Brain microvascular endothelial cell (primary cell): Measurements from ENCODE around the gene DGKQ.

Experiments
- DNase-seq: peaks from one replicate; pipeline ENCODE4 v3.0.0-alpha.2; 2020
- H3K27ac ChIP-seq: fragments of 250-450 bp; sonication (Bioruptor Pico); 2 replicates; pipeline ENCODE4 v1.5.1; 2020; ENCODE audit warnings: mild to moderate bottlenecking, moderate library complexity
- H3K27me3 ChIP-seq: fragments of 250-450 bp; sonication (Bioruptor Pico); replicated peaks from 2 replicates; pipeline ENCODE4 v1.5.1; 2020; ENCODE audit warnings: mild to moderate bottlenecking
- H3K36me3 ChIP-seq: fragments of 250-450 bp; sonication (Bioruptor Pico); replicated peaks from 2 replicates; pipeline ENCODE4 v1.5.1; 2020; ENCODE audit warnings: mild to moderate bottlenecking
- H3K4me3 ChIP-seq: 2 replicates; pipeline ENCODE4 v1.5.1; 2011; ENCODE audit warnings: low read depth, mild to moderate bottlenecking, control low read depth, low read length, moderate library complexity
- in situ Hi-C: cut with HindIII; loops from 2 replicates; pipeline ENCODE4 v1.10.0; 2017; ENCODE audit warnings: low sequenced_read_pairs, low pct_ligation_motif_present
- TF ChIP-seq, protein P1 (sequence below): IDR thresholded peaks from 2 replicates; pipeline ENCODE4 v1.5.1; 2011; ENCODE audit warnings: low read depth, mild to moderate bottlenecking, moderate library complexity, low read length, control low read depth, inconsistent platforms; ENCODE audit errors: missing control alignments

Gene DGKQ

DNA sequence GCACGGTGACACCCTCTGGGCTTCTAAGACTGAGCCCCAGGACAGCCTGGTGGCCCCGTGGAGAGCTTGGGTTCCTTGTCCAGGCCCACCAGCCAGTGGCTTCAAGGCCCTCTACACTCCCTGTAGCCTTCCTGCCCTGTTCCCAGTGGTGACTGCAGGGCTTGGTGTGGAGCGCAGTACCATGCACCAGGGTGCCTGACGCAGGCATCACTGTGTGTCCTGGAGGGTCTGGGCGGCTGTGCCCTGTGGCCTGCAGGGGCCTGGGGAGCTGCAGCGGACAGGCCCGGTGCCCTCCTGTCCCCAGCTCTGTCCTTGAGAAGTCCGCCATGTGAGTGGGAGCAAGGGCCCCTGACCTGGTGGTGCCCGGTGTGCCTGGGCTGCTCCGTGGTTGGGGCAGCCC is 42.4 kb upstream of the DGKQ start:
- Histone ChIP-seq H3K36me3 (peaks cover 4% of the 10 kb centered on the region), H3K27ac (no peak overlapping the region), H3K4me3 (no peak overlapping the region), H3K27me3 (no peaks in the 10 kb centered on the region)
- TF ChIP-seq, protein P1, sequence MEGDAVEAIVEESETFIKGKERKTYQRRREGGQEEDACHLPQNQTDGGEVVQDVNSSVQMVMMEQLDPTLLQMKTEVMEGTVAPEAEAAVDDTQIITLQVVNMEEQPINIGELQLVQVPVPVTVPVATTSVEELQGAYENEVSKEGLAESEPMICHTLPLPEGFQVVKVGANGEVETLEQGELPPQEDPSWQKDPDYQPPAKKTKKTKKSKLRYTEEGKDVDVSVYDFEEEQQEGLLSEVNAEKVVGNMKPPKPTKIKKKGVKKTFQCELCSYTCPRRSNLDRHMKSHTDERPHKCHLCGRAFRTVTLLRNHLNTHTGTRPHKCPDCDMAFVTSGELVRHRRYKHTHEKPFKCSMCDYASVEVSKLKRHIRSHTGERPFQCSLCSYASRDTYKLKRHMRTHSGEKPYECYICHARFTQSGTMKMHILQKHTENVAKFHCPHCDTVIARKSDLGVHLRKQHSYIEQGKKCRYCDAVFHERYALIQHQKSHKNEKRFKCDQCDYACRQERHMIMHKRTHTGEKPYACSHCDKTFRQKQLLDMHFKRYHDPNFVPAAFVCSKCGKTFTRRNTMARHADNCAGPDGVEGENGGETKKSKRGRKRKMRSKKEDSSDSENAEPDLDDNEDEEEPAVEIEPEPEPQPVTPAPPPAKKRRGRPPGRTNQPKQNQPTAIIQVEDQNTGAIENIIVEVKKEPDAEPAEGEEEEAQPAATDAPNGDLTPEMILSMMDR = no peak
- no peak for DNase-seq
- in situ Hi-C loops = no loop called here

DNA sequence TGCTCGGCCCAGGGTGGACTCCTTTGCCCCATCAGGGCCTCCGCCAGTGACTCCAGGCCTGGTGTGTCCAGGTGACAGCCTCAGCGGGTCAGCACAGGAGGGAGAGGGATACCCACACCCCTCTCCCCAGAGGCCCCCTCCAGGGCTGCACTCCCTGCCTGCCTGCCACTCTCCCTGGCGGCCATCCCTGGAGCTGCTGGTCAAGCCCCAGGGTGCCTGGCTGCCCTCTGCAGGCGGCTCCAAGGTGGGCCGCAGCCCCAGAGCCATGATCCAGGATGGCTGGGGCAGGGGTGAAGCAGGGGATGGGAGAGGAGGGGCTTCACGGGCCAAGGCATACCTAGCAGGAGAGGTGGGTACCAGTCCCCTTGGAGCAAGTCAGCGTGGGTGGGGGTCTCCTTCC is 41.8 kb upstream of the DGKQ start:
- peaks cover 4% of the 10 kb centered on the region for H3K36me3 ChIP-seq
- TF ChIP-seq, protein P1 = peak; percentile 68
- no peak overlapping the region for H3K27ac ChIP-seq
- in situ Hi-C loops = no loop called here
- H3K4me3 ChIP-seq = no peak overlapping the region
- H3K27me3 ChIP-seq = no peaks in the 10 kb centered on the region
- no peak for DNase-seq

DNA sequence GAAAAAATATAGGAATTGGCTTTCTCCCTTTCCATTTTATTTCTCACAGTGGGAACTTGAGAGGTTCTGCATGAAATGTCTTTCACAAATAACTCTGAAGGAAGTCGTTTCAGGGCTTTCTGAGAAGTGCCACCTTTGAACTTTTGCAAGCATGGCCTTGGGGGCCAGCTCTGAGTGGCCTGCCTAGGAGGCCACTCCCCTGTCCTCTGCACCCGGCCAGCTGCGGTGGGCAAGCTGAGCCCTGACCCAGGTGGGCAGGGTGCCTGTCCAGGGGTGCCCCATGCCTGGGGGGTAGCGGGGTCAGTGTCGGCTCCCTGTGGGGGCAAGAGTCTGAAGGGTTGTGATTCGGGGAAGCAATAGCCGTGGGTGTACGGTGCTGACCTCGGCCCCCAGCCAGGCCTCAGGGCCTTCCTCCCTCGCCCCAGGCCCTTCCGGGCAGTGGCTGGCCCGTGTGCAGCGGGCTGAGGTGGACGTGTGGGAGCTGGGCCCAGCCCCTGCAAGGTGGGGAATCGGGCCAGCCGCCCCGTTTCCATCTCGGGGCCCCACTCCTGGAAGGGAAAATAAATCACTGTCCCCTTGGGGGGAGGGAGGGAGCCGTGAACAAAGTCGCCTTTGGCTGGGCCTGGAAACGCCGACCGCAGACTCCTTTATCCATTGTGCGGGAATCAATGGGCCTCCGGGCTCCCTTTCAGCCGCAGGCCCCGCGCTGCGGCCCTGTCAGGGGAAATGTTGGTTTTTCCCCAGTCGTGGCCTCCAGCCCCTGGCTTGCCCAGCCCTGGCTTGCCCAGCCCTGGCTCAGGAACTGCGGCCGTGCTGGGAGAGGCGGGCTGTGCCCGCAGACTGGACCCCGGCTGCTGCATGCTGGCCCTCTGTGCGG is 41.2 kb upstream of the DGKQ start:
- Histone ChIP-seq H3K4me3 (no peak overlapping the region), H3K27me3 (no peaks in the 10 kb centered on the region), H3K27ac (no peak overlapping the region), H3K36me3 (peaks cover 4% of the 10 kb centered on the region)
- in situ Hi-C loops = no loop called here
- DNase-seq = no peak
- TF ChIP-seq, protein P1 = no peak

DNA sequence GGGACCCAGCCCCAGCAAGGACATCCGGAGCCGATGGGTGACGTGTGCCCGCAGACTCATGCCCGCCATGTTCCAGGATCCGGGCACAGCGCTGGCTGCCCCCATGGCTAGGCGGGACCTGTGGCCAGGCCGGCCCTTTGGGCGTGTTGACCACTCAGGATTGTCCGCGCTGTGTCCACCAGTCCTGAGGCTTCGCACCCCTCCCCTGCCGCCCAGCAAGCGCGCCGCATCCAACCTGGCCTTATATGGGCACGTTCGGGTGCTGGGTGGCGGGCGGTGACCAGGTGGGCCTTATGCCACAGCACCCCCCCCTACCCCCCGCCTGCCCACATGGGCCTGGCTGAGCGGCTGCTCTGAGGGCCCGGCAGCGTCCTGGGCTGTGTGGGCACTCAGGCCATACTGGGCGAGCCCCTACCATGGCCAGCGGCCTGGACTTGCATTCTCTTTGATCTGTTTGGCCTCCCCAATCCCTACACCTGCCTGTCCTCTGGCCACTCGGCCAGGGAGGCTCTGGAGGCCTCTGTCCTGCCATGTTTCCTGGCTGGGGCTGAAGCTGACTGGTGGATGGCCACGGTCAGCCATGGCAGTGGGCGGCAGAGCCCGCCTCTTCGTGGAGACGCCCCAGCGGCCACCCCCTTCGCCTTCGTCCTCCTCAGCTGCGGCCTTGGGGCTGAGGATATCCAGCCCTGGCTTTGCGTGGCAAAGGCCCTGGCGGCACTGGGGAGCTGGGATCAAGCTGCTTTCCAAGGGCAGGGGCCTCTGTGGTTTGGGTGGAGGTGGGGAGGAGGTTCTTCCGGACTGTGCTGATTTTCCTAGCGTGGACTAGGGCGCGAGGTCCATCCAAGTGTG is 40.1 kb upstream of the DGKQ start:
- in situ Hi-C loops = no loop called here
- TF ChIP-seq, protein P1 = no peak
- Histone ChIP-seq H3K27me3 (peaks cover 7% of the 10 kb centered on the region), H3K36me3 (peaks cover 4% of the 10 kb centered on the region), H3K27ac (no peak overlapping the region), H3K4me3 (no peak overlapping the region)
- DNase-seq = no peak

DNA sequence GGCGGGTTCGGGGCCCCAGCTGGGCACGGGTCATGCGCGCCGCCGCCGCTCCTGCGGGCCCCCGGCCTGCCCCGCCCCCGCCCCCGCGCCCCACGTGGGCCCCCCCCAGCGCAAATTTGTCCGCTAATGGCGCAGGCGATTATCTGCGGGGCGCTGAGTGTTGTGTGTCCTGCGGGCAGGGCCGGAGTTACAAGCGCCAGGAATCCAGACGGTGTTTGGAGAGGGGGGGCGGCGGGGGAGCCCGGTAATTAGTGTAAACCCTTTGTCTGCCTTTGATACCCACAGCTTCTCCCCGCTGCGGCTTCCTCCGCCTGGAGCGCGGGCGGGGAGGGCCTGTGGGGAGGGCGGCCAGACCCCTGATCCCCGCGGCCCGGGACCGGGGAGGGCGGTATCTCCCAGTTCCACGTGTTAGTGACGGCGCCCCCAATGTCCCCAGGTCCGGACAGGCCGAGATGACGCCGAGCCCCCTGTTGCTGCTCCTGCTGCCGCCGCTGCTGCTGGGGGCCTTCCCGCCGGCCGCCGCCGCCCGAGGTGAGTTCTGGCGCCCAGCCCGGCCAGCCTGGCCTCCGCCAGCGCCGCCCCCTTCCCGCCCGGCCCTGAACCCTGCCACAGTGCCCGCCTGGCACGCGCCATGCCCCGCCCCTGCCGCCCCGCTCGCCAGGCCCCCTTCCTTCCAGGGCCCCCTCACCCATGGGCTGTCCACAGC is 38.8 kb upstream of the DGKQ start:
- Histone ChIP-seq H3K4me3 (peak overlapping the region; percentile 57), H3K27me3 (peaks cover 14% of the 10 kb centered on the region), H3K27ac (no peak overlapping the region), H3K36me3 (peaks cover 4% of the 10 kb centered on the region)
- TF ChIP-seq, protein P1 = no peak
- DNase-seq = no peak
- in situ Hi-C loops = no loop called here
